HEK293 (cell line): ENCODE results near the gene GORAB.
A peak's percentile ranks its signal among the peaks of the same experiment; 100 is the strongest.

ENCODE experiments used
- CTCF ChIA-PET: fragments of 350-600 bp; formaldehyde crosslinking; extraction: SDS; loops from one replicate; lab custom pipeline; 2021; ENCODE audit warnings: antibody characterized with exemption; lab: Yijun Ruan, JAX
- POLR2A ChIA-PET: fragments of 300-600 bp; formaldehyde crosslinking; extraction: SDS; loops from one replicate; lab custom pipeline; 2020; ENCODE audit warnings: antibody characterized with exemption, inconsistent platforms; lab: Yijun Ruan, JAX
- H3K27ac ChIP-seq: fragments of 200-500 bp; sonication (Bioruptor generic); 2 replicates; pipeline ENCODE4 v1.5.1; 2014; ENCODE audit warnings: low read depth, low read length, control low read depth, inconsistent platforms; ENCODE audit errors: extremely low read depth
- H3K36me3 ChIP-seq, 2 experiments: fragments of 200-500 bp in 1 of 2; sonication (Bioruptor generic) in 1 of 2; 1 replicate in 1 of 2; 2 replicates in 1 of 2; pipeline ENCODE4 v1.5.1; 2014 to 2017; ENCODE audit warnings: inconsistent platforms in 2 of 2, low read length in 2 of 2; ENCODE audit not compliant: control insufficient read depth in 2 of 2, insufficient read depth in 1 of 2
- H3K4me1 ChIP-seq: fragments of 200-500 bp; sonication (Bioruptor generic); 2 replicates; pipeline ENCODE4 v1.5.1; 2014; ENCODE audit warnings: mild to moderate bottlenecking, low read length, inconsistent platforms; ENCODE audit not compliant: control insufficient read depth, insufficient read depth
- H3K4me3 ChIP-seq: 2 replicates; pipeline ENCODE4 v1.5.1; 2011; ENCODE audit warnings: low read depth, mild to moderate bottlenecking, control low read depth, low read length, moderate library complexity
- H3K9me3 ChIP-seq: fragments of 200-500 bp; sonication (Bioruptor generic); 2 replicates; pipeline ENCODE4 v1.5.1; 2014; ENCODE audit warnings: low read depth, low read length, inconsistent platforms; ENCODE audit not compliant: control insufficient read depth, insufficient read depth
- KLF10 ChIP-seq: fragments of 450-650 bp; IDR thresholded peaks from 2 replicates; pipeline ENCODE4 v1.5.1; 2018; ENCODE audit warnings: missing biosample characterization, mild to moderate bottlenecking, missing genetic modification characterization
- REPIN1 ChIP-seq: fragments of 450-650 bp; formaldehyde crosslinking; IDR thresholded peaks from 2 replicates; pipeline ENCODE4 v1.5.1; 2017; ENCODE audit warnings: missing biosample characterization, missing genetic modification characterization, low read depth
- SCRT2 ChIP-seq: fragments of 450-650 bp; formaldehyde crosslinking; IDR thresholded peaks from 2 replicates; pipeline ENCODE4 v1.5.1; 2016; ENCODE audit warnings: missing biosample characterization, missing genetic modification characterization
- SETDB1 ChIP-seq: IDR thresholded peaks from one replicate; pipeline ENCODE4 v1.6.1; 2017; ENCODE audit warnings: mild to moderate bottlenecking, low read length, moderate library complexity, mixed read lengths; ENCODE audit not compliant: insufficient read length
- SP7 ChIP-seq: fragments of 450-650 bp; formaldehyde crosslinking; IDR thresholded peaks from 2 replicates; pipeline ENCODE4 v1.5.1; 2016; ENCODE audit warnings: missing biosample characterization, missing genetic modification characterization
- TRIM28 ChIP-seq: IDR thresholded peaks from 2 replicates; pipeline ENCODE4 v1.6.1; 2011; ENCODE audit warnings: low read length, control low read depth, borderline replicate concordance
- ZBTB48 ChIP-seq: fragments of 450-650 bp; formaldehyde crosslinking; IDR thresholded peaks from 2 replicates; pipeline ENCODE4 v1.5.1; 2016; ENCODE audit warnings: missing biosample characterization, missing genetic modification characterization
- ZNF202 ChIP-seq: fragments of 450-650 bp; formaldehyde crosslinking; IDR thresholded peaks from 2 replicates; pipeline ENCODE4 v1.5.1; 2016; ENCODE audit warnings: missing biosample characterization, missing genetic modification characterization, borderline replicate concordance
- ZNF350 ChIP-seq: fragments of 450-650 bp; formaldehyde crosslinking; IDR thresholded peaks from 2 replicates; pipeline ENCODE4 v1.5.0; 2017; ENCODE audit warnings: missing biosample characterization, mild to moderate bottlenecking, missing genetic modification characterization
- ZNF48 ChIP-seq: fragments of 450-650 bp; formaldehyde crosslinking; IDR thresholded peaks from 2 replicates; pipeline ENCODE4 v1.5.1; 2016; ENCODE audit warnings: missing biosample characterization, missing genetic modification characterization
- ZNF501 ChIP-seq: fragments of 450-650 bp; formaldehyde crosslinking; IDR thresholded peaks from 2 replicates; pipeline ENCODE4 v1.5.1; 2016; ENCODE audit warnings: missing biosample characterization, missing genetic modification characterization
- ZNF530 ChIP-seq: fragments of 450-650 bp; formaldehyde crosslinking; IDR thresholded peaks from 2 replicates; pipeline ENCODE4 v1.5.1; 2016; ENCODE audit warnings: low read depth, missing biosample characterization, missing genetic modification characterization
- ZNF585B ChIP-seq: fragments of 450-650 bp; formaldehyde crosslinking; IDR thresholded peaks from 2 replicates; pipeline ENCODE4 v1.5.1; 2016; ENCODE audit warnings: missing biosample characterization, missing genetic modification characterization
- ZNF76 ChIP-seq: fragments of 450-650 bp; formaldehyde crosslinking; IDR thresholded peaks from 2 replicates; pipeline ENCODE4; 2016; ENCODE audit warnings: low read depth, missing biosample characterization, missing genetic modification characterization, borderline replicate concordance
- ZNF776 ChIP-seq: fragments of 450-650 bp; formaldehyde crosslinking; IDR thresholded peaks from 2 replicates; pipeline ENCODE4 v1.5.0; 2017; ENCODE audit warnings: missing biosample characterization, missing genetic modification characterization, borderline replicate concordance
- ZNF791 ChIP-seq: fragments of 450-650 bp; formaldehyde crosslinking; IDR thresholded peaks from 2 replicates; pipeline ENCODE4 v1.5.1; 2016; ENCODE audit warnings: missing biosample characterization, missing genetic modification characterization
- ZNF830 ChIP-seq: fragments of 450-650 bp; IDR thresholded peaks from 2 replicates; pipeline ENCODE4 v1.5.0; 2018; ENCODE audit warnings: missing biosample characterization, missing genetic modification characterization, low read depth, mild to moderate bottlenecking, moderate library complexity
- ZSCAN30 ChIP-seq: fragments of 450-650 bp; IDR thresholded peaks from 2 replicates; pipeline ENCODE4 v1.5.1; 2018; ENCODE audit warnings: missing biosample characterization, mild to moderate bottlenecking, missing genetic modification characterization, moderate library complexity
- TF ChIP-seq, protein P1 (sequence below): fragments of 450-650 bp; formaldehyde crosslinking; IDR thresholded peaks from 2 replicates; pipeline ENCODE4 v1.5.1; 2016; ENCODE audit warnings: missing biosample characterization, missing genetic modification characterization, borderline replicate concordance
- TF ChIP-seq, protein P2 (sequence below): fragments of 450-650 bp; formaldehyde crosslinking; conservative IDR thresholded peaks from 2 replicates; pipeline ENCODE4 v1.5.1; 2016; ENCODE audit warnings: low read depth, missing biosample characterization, missing genetic modification characterization
- TF ChIP-seq, protein P3 (sequence below): fragments of 450-650 bp; formaldehyde crosslinking; IDR thresholded peaks from 2 replicates; pipeline ENCODE4 v1.5.1; 2016; ENCODE audit warnings: missing biosample characterization, missing genetic modification characterization
- TF ChIP-seq, protein P4 (sequence below): fragments of 450-650 bp; formaldehyde crosslinking; IDR thresholded peaks from 2 replicates; pipeline ENCODE4 v1.5.1; 2016; ENCODE audit warnings: missing biosample characterization, missing genetic modification characterization
- TF ChIP-seq, protein P5 (sequence below): fragments of 450-650 bp; formaldehyde crosslinking; IDR thresholded peaks from 2 replicates; pipeline ENCODE4 v1.5.1; 2017; ENCODE audit warnings: missing biosample characterization, missing genetic modification characterization
- TF ChIP-seq, protein P6 (sequence below): fragments of 450-650 bp; formaldehyde crosslinking; IDR thresholded peaks from 2 replicates; pipeline ENCODE4 v1.5.1; 2016; ENCODE audit warnings: missing biosample characterization, missing genetic modification characterization

The GORAB gene

DNA sequence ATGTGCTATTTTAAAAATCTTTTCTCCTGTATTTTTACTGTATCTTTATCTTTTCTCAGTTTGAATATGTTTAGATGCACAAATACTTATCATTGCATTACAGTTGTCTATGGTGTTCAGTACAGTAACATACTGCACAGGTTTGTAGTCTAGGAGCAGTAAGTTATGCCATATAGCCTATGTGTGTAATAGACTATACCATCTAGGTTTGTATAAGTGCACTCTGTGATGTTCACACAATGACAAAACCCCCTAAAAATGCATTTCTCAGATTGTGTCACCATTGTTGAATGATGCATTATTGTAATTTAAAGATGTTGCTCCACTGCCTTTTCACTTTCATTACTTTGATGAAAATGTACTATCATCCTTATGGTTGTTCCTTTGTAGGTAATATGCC, 67.1 kb downstream of the GORAB start (continued):
- no peak for TF ChIP-seq KLF10 (tag by site-specific recombination)
- TF ChIP-seq, protein P1, sequence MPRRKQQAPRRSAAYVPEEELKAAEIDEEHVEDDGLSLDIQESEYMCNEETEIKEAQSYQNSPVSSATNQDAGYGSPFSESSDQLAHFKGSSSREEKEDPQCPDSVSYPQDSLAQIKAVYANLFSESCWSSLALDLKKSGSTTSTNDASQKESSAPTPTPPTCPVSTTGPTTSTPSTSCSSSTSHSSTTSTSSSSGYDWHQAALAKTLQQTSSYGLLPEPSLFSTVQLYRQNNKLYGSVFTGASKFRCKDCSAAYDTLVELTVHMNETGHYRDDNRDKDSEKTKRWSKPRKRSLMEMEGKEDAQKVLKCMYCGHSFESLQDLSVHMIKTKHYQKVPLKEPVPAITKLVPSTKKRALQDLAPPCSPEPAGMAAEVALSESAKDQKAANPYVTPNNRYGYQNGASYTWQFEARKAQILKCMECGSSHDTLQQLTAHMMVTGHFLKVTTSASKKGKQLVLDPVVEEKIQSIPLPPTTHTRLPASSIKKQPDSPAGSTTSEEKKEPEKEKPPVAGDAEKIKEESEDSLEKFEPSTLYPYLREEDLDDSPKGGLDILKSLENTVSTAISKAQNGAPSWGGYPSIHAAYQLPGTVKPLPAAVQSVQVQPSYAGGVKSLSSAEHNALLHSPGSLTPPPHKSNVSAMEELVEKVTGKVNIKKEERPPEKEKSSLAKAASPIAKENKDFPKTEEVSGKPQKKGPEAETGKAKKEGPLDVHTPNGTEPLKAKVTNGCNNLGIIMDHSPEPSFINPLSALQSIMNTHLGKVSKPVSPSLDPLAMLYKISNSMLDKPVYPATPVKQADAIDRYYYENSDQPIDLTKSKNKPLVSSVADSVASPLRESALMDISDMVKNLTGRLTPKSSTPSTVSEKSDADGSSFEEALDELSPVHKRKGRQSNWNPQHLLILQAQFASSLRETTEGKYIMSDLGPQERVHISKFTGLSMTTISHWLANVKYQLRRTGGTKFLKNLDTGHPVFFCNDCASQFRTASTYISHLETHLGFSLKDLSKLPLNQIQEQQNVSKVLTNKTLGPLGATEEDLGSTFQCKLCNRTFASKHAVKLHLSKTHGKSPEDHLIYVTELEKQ (tag by site-specific recombination) = no peak
- TF ChIP-seq ZNF791 (tag by site-specific recombination) = no peak
- TF ChIP-seq REPIN1 (tag by site-specific recombination) = no peak
- no peak for TF ChIP-seq ZSCAN30
- TF ChIP-seq, protein P2, sequence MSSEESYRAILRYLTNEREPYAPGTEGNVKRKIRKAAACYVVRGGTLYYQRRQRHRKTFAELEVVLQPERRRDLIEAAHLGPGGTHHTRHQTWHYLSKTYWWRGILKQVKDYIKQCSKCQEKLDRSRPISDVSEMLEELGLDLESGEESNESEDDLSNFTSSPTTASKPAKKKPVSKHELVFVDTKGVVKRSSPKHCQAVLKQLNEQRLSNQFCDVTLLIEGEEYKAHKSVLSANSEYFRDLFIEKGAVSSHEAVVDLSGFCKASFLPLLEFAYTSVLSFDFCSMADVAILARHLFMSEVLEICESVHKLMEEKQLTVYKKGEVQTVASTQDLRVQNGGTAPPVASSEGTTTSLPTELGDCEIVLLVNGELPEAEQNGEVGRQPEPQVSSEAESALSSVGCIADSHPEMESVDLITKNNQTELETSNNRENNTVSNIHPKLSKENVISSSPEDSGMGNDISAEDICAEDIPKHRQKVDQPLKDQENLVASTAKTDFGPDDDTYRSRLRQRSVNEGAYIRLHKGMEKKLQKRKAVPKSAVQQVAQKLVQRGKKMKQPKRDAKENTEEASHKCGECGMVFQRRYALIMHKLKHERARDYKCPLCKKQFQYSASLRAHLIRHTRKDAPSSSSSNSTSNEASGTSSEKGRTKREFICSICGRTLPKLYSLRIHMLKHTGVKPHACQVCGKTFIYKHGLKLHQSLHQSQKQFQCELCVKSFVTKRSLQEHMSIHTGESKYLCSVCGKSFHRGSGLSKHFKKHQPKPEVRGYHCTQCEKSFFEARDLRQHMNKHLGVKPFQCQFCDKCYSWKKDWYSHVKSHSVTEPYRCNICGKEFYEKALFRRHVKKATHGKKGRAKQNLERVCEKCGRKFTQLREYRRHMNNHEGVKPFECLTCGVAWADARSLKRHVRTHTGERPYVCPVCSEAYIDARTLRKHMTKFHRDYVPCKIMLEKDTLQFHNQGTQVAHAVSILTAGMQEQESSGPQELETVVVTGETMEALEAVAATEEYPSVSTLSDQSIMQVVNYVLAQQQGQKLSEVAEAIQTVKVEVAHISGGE (tag by site-specific recombination) = no peak
- no peak for TF ChIP-seq ZNF202
- TF ChIP-seq ZNF830 = no peak

DNA sequence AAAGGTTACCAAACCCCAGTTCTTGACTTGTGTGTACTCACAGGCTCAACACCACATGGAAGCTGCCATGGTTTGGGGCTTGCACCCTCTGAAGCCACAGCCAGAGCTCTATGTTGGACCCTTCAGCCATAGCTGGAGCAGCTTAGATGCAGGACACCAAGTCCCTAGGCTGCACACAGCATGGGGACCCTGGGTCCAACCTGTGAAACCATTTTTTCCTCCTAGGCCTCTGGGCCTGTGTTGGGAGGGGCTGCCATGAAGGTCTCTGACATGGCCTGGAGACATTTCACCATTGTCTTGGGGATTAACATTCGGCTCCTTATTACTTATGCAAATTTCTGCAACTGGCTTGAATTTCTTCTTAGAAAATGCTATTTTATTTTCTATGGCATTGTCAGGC, 69.9 kb downstream of the GORAB start:
- ChIA-PET POLR2A (no interaction called here), CTCF (no interaction called here)
- Histone ChIP-seq H3K4me3 (no peak overlapping the region), H3K9me3 (no peaks in the 10 kb centered on the region), H3K27ac (no peak overlapping the region), H3K4me1 (no peaks in the 10 kb centered on the region), H3K36me3 (no peaks in the 10 kb centered on the region)
- TF ChIP-seq ZNF776 (tag by site-specific recombination) = no peak
- TF ChIP-seq ZNF350 (tag by site-specific recombination) = no peak
- TF ChIP-seq, protein P3, sequence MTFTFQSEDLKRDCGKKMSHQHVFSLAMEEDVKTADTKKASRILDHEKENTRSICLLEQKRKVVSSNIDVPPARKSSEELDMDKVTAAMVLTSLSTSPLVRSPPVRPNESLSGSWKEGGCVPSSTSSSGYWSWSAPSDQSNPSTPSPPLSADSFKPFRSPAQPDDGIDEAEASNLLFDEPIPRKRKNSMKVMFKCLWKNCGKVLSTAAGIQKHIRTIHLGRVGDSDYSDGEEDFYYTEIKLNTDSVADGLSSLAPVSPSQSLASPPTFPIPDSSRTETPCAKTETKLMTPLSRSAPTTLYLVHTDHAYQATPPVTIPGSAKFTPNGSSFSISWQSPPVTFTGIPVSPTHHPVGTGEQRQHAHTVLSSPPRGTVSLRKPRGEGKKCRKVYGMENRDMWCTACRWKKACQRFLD (tag by site-specific recombination) = no peak
- no peak for TF ChIP-seq ZNF530 (tag by site-specific recombination)
- TF ChIP-seq SETDB1 = peak; percentile 76
- TF ChIP-seq TRIM28 = peak; percentile 94
- no peak for TF ChIP-seq SCRT2 (tag by site-specific recombination)
- no peak for TF ChIP-seq KLF10 (tag by site-specific recombination)
- no peak for TF ChIP-seq ZNF48
- no peak for TF ChIP-seq ZNF501 (tag by site-specific recombination)
- peak; percentile 98 for TF ChIP-seq ZNF585B (tag by site-specific recombination)
- TF ChIP-seq ZNF76 = no peak
- TF ChIP-seq, protein P4, sequence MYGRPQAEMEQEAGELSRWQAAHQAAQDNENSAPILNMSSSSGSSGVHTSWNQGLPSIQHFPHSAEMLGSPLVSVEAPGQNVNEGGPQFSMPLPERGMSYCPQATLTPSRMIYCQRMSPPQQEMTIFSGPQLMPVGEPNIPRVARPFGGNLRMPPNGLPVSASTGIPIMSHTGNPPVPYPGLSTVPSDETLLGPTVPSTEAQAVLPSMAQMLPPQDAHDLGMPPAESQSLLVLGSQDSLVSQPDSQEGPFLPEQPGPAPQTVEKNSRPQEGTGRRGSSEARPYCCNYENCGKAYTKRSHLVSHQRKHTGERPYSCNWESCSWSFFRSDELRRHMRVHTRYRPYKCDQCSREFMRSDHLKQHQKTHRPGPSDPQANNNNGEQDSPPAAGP (tag by site-specific recombination) = no peak
- no peak for TF ChIP-seq ZBTB48 (tag by site-specific recombination)
- TF ChIP-seq, protein P5, sequence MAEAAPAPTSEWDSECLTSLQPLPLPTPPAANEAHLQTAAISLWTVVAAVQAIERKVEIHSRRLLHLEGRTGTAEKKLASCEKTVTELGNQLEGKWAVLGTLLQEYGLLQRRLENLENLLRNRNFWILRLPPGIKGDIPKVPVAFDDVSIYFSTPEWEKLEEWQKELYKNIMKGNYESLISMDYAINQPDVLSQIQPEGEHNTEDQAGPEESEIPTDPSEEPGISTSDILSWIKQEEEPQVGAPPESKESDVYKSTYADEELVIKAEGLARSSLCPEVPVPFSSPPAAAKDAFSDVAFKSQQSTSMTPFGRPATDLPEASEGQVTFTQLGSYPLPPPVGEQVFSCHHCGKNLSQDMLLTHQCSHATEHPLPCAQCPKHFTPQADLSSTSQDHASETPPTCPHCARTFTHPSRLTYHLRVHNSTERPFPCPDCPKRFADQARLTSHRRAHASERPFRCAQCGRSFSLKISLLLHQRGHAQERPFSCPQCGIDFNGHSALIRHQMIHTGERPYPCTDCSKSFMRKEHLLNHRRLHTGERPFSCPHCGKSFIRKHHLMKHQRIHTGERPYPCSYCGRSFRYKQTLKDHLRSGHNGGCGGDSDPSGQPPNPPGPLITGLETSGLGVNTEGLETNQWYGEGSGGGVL (tag by site-specific recombination) = no peak
- TF ChIP-seq SP7 (tag by site-specific recombination) = no peak
- TF ChIP-seq, protein P6, sequence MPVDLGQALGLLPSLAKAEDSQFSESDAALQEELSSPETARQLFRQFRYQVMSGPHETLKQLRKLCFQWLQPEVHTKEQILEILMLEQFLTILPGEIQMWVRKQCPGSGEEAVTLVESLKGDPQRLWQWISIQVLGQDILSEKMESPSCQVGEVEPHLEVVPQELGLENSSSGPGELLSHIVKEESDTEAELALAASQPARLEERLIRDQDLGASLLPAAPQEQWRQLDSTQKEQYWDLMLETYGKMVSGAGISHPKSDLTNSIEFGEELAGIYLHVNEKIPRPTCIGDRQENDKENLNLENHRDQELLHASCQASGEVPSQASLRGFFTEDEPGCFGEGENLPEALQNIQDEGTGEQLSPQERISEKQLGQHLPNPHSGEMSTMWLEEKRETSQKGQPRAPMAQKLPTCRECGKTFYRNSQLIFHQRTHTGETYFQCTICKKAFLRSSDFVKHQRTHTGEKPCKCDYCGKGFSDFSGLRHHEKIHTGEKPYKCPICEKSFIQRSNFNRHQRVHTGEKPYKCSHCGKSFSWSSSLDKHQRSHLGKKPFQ = no peak
